Keratinocyte (primary cell): Measurements from ENCODE around the gene TPCN1. TPM values are rescaled to one million over a fixed set of nuclear protein-coding genes. Genes with fewer than 3 reads are reported as not detected.

Experiments
- DNase-seq: peaks from one replicate; pipeline ENCODE4 v3.0.0-alpha.2; 2011; ENCODE audit warnings: low read depth, missing footprints, low spot score
- FAIRE-seq: peaks from 2 replicates; lab custom pipeline; 2011; peaks lifted over from hg19 to GRCh38; lab: Jason Lieb, UNC
- H2AFZ ChIP-seq: 2 replicates; pipeline ENCODE4 v1.6.0; 2012; ENCODE audit warnings: low read length, control low read depth, inconsistent platforms; ENCODE audit not compliant: control insufficient read depth
- H3K27ac ChIP-seq: 2 replicates; pipeline ENCODE4 v1.5.1; 2011; ENCODE audit warnings: low read length; ENCODE audit not compliant: control insufficient read depth, insufficient read depth
- H3K27me3 ChIP-seq: 3 replicates; pipeline ENCODE4 v1.6.0; 2011; ENCODE audit warnings: low read length; ENCODE audit not compliant: control insufficient read depth, insufficient read depth; ENCODE audit errors: extremely low read depth
- H3K36me3 ChIP-seq, 2 experiments: 2 replicates in 1 of 2; 3 replicates in 1 of 2; pipeline ENCODE4 v1.5.1; 2011; ENCODE audit warnings: low read length in 2 of 2, mild to moderate bottlenecking in 1 of 2; ENCODE audit not compliant: control insufficient read depth in 2 of 2, insufficient read depth in 2 of 2; ENCODE audit errors: extremely low read depth in 1 of 2
- H3K4me1 ChIP-seq: 3 replicates; pipeline ENCODE4 v1.5.1; 2011; ENCODE audit warnings: low read length; ENCODE audit not compliant: control insufficient read depth, insufficient read depth; ENCODE audit errors: extremely low read depth
- H3K4me2 ChIP-seq: 3 replicates; pipeline ENCODE4 v1.6.0; 2011; ENCODE audit warnings: low read depth, low read length; ENCODE audit not compliant: control insufficient read depth, insufficient read depth; ENCODE audit errors: extremely low read depth
- H3K4me3 ChIP-seq, 3 experiments: fragments of 200-600 bp in 1 of 3; sonication (generic) in 1 of 3; 2 replicates in 2 of 3; 3 replicates in 1 of 3; pipeline ENCODE4 v1.5.1; 2011 to 2016; ENCODE audit warnings: low read length in 3 of 3, mild to moderate bottlenecking in 3 of 3, control low read depth in 2 of 3, inconsistent platforms in 1 of 3, low read depth in 1 of 3, mixed read lengths in 1 of 3, mixed run types in 1 of 3, moderate library complexity in 1 of 3; ENCODE audit not compliant: control insufficient read depth in 2 of 3, insufficient read depth in 2 of 3; ENCODE audit errors: extremely low read depth in 1 of 3
- H3K79me2 ChIP-seq: 2 replicates; pipeline ENCODE4 v1.6.0; 2012; ENCODE audit warnings: low read length; ENCODE audit not compliant: control insufficient read depth, insufficient read depth
- H3K9ac ChIP-seq: 3 replicates; pipeline ENCODE4 v1.6.0; 2011; ENCODE audit warnings: low read length; ENCODE audit not compliant: control insufficient read depth, insufficient read depth; ENCODE audit errors: extremely low read depth
- H3K9me1 ChIP-seq: 3 replicates; pipeline ENCODE4 v1.6.0; 2011; ENCODE audit warnings: low read length; ENCODE audit not compliant: control insufficient read depth, insufficient read depth; ENCODE audit errors: extremely low read depth
- H3K9me3 ChIP-seq: 2 replicates; pipeline ENCODE4 v1.5.1; 2012; ENCODE audit warnings: low read depth, low read length; ENCODE audit not compliant: control insufficient read depth
- H4K20me1 ChIP-seq: 3 replicates; pipeline ENCODE4 v1.6.0; 2011; ENCODE audit warnings: low read length; ENCODE audit not compliant: control insufficient read depth, insufficient read depth; ENCODE audit errors: extremely low read depth
- EZH2 ChIP-seq: IDR thresholded peaks from one replicate; pipeline ENCODE4 v1.6.1; 2012; ENCODE audit warnings: inconsistent platforms, mild to moderate bottlenecking, low read length, moderate library complexity
- dilution Hi-C: fragments of 300-500 bp; cut with MboI; formaldehyde crosslinking; loops from one replicate; pipeline ENCODE4 v1.7.0; 2020; ENCODE audit warnings: low sequenced_read_pairs; ENCODE audit not compliant: extremely low pct_ligation_motif_present
- polyA plus RNA-seq, 5 experiments: library from polyadenylated mRNA; depleted of rRNA in 3 of 5; stranded (reverse) in 3 of 5; stranded (forward) in 1 of 5; unstranded in 1 of 5; fragments of >200 nt; gene quantifications; 1 replicate in 1 of 5; 2 replicates in 3 of 5; 3 replicates in 1 of 5; pipeline versions ENCODE4 v1.2.1 to v1.2.3, GENCODE V29; 2011 to 2012; ENCODE audit warnings: missing spikeins in 2 of 5, low read depth in 1 of 5, low replicate concordance in 1 of 5
- TF ChIP-seq, protein P1 (sequence below), 3 experiments: IDR thresholded peaks in 1 of 3; conservative IDR thresholded peaks in 1 of 3; optimal IDR thresholded peaks in 1 of 3; 2 replicates in 2 of 3; 3 replicates in 1 of 3; pipeline versions ENCODE3 to v1.5.1; 2011; ENCODE audit warnings: low read length in 3 of 3, mild to moderate bottlenecking in 3 of 3, moderate library complexity in 2 of 3, control low read depth in 1 of 3, inconsistent platforms in 1 of 3; ENCODE audit not compliant: insufficient read depth in 2 of 3; ENCODE audit errors: extremely low read depth in 1 of 3

TPCN1 gene
- polyA plus RNA-seq, 1 donor (not counting 4 experiments of a cell fraction or from before 2014, with no cell fraction given), result 6.8 TPM

DNA sequence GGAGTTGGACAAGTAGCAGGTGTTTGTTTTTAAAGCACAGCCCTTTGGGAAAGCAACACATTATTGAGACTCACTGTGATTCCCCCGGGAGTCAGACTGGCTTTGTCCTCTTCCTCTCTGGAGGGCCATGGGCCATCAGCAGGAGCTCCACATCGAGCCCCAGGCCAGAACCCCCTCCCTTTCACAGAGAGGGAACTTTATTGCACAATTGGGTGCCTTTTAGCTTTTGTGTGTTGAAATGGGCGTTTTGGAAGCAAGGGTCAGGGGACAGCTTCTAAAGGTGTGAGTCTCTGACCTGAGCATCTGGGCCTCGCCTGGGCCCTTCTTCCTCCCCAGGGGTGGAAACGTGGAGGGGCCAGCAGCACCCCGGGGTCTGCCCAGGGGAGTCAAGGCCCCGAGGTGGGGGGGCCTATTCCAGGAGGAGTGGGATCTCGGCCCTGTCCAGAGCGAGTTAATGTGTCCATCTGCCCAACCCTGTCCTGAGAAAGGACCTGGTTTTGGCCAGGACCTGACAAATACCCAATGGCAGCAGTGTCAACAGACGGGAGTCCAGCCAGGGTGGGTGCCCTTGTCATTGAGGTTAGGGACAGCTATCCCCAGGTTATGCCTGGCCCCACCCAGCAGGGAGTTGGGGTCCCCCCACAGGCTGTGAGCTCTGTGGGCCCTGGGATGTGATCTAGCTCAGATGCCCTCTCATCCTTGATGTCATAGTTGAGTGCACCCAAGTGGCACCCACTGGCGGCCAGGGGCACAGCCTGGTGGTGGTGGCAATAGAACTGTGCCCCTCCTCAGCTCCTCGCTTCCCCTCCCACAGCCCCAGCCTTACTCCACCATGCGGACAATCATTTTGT lies 76.6 kb downstream of the TPCN1 start:
- dilution Hi-C loops, result no loop called here
- H3K27ac ChIP-seq, result no peak overlapping the region
- TF ChIP-seq EZH2, result no peak
- TF ChIP-seq, protein P1, sequence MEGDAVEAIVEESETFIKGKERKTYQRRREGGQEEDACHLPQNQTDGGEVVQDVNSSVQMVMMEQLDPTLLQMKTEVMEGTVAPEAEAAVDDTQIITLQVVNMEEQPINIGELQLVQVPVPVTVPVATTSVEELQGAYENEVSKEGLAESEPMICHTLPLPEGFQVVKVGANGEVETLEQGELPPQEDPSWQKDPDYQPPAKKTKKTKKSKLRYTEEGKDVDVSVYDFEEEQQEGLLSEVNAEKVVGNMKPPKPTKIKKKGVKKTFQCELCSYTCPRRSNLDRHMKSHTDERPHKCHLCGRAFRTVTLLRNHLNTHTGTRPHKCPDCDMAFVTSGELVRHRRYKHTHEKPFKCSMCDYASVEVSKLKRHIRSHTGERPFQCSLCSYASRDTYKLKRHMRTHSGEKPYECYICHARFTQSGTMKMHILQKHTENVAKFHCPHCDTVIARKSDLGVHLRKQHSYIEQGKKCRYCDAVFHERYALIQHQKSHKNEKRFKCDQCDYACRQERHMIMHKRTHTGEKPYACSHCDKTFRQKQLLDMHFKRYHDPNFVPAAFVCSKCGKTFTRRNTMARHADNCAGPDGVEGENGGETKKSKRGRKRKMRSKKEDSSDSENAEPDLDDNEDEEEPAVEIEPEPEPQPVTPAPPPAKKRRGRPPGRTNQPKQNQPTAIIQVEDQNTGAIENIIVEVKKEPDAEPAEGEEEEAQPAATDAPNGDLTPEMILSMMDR (optimal IDR thresholded peaks at IDR 0.05 in 1 of 3, IDR thresholded peaks at IDR 0.05 in 1 of 3, conservative IDR thresholded peaks at IDR 0.05 in 1 of 3; ENCODE audit: extremely low read depth in 1 of 3, insufficient read depth in 2 of 3, low read length in 3 of 3), result no peak

DNA sequence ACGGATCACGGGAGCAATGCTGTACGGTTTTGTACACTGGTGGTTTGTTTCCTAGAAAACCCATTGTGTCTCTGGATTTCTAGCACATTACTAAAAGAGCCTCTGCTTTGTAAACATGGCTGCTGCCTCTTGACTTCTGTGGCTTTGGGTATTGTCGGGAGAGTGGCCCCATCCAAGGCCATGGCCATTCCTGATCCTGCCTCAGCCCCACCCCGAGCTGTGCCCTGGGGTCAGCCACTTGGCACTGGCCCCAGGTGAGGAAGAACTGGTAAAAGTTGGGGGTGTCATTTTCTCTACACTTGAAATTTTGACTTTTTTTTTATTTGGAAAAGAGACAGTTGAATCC lies 77.2 kb downstream of the TPCN1 start:
- TF ChIP-seq EZH2, result no peak
- TF ChIP-seq, protein P1 (optimal IDR thresholded peaks at IDR 0.05 in 1 of 3, IDR thresholded peaks at IDR 0.05 in 1 of 3, conservative IDR thresholded peaks at IDR 0.05 in 1 of 3; ENCODE audit: extremely low read depth in 1 of 3, insufficient read depth in 2 of 3, low read length in 3 of 3), result no peak

More for the DNA sequence above, 76.6 kb downstream of the TPCN1 start:
- H3K36me3 ChIP-seq, result peaks cover 5 to 6% of the 10 kb centered on the region in 2 experiments
- no peak overlapping the region for H3K9ac ChIP-seq
- FAIRE-seq, result no peak
- H2AFZ ChIP-seq, result no peak overlapping the region
- no peak overlapping the region for H3K4me2 ChIP-seq
- H3K79me2 ChIP-seq, result no peaks in the 10 kb centered on the region
- no peak overlapping the region for H3K4me3 ChIP-seq
- no peaks in the 10 kb centered on the region for H4K20me1 ChIP-seq
- peaks cover 14% of the 10 kb centered on the region for H3K4me1 ChIP-seq
- no peaks in the 10 kb centered on the region for H3K27me3 ChIP-seq
- no peak for DNase-seq
- H3K9me3 ChIP-seq, result no peaks in the 10 kb centered on the region
- peaks cover 2% of the 10 kb centered on the region for H3K9me1 ChIP-seq

More for the DNA sequence above, 77.2 kb downstream of the TPCN1 start:
- FAIRE-seq (no peak), DNase-seq (no peak)
- Histone ChIP-seq H3K27me3 (no peaks in the 10 kb centered on the region), H3K9ac (no peak overlapping the region), H3K79me2 (no peaks in the 10 kb centered on the region), H3K4me1 (peaks cover 14% of the 10 kb centered on the region), H3K4me2 (no peak overlapping the region), H3K9me3 (no peaks in the 10 kb centered on the region), H3K27ac (no peak overlapping the region), H3K9me1 (peaks cover 2% of the 10 kb centered on the region), H4K20me1 (no peaks in the 10 kb centered on the region), H3K36me3 (peaks cover 1 to 6% of the 10 kb centered on the region in 2 experiments), H2AFZ (no peak overlapping the region), H3K4me3 (no peak overlapping the region)
- dilution Hi-C loops, result no loop called here
